GM21786 (cell line): Measurements from ENCODE around the gene CREB3L1.

ENCODE experiments used
- ATAC-seq: cut with Tn5 transposase; IDR thresholded peaks from one replicate; pipeline ENCODE4 v1.9.1; 2021; ENCODE audit not compliant: unreplicated experiment

CREB3L1 gene

DNA sequence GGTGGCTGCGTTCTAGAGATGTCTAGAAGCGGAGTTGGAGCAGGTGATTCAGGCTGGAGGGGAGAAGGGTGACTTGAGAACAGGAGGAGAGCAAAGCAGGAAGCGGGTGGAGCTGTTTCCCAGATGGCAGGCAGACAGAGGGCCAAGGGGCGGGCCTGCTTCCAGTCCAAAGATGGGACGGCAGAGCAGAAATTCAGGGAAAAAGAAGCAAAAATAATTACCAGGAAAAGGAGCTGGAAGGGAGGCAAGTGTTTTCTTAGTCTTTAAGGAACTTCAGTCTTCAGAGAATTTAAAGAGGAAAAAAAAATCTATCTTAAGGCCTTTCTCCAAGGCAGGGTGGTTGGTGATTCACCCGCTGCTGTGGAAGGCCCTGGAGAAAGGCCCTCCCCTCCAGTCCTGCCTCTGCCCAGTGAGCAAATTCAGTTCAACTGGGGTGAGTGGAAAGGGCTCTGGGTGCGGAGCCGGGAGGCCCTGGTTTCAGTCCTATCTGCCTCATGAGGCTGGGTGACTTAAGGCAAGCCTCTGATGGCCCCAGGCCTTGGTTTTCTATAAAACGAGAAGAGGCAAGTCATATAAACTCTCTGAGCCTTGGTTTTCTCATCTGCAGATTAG is 4.5 kb upstream of the CREB3L1 start:
- no peak for ATAC-seq

DNA sequence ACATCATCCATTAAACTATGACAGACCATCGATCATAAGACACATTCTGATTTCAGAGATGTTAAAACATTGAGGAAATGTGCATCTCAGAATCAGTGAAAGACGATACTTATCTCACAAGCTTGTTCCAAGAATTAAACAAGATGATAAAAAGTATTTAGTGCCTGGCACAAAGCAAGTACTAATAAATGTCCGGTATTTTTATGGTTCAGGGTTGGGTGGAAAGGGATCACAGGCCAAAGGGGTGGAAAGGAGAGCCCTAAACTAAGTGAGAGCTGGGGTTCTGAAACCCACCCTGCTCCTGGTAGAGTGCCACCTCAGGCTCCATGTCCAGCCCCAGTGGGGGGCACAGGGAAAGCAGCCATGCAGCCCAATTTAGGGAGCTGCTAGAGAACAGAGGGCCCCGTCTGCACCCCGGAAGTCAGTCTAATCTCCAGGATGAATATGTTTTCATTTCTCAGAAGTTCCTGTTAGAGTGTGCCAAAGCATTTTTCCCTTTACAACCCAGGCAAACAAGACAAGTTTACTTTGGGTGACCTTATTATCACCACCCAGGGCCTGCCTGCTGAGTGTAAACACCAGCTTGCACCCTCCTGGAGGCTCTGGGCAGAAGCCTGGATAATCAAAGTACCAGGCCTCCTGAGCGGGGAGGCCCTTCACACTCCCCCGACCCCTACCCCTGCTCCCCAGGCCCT is 3.8 kb upstream of the CREB3L1 start:
- ATAC-seq = no peak

DNA sequence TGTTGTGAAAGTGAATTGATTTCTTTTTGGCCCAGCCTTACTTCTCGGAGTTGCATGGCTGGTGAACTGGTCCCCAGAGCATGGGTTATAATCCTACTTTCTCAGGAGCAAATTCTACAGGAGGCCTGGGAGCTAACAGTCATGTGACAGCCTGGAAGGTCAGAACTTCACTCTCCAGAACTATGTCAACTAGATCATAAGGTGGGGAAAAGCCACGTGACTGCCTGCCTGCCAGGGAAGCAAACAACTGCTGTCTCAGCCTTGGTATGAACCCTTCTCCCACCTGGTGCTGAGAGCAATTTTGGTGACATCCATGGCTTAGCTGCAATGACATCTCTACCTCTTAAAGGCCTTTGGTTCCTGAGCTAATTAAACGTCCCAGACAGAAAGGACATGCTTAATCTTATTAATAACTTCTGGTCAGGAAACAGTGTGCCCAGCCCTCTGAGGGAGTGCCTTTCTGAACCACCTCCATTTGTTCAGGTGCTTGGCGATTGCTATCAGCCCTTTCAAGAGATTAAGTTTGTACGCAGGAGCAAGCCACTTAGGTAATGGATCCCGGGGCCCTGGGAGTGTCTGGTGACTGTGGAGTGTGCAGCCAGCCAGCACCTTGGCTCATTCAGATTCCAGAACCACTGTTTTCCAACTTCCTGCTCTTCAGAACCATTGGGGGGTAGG is 1.4 kb upstream of the CREB3L1 start:
- no peak for ATAC-seq

DNA sequence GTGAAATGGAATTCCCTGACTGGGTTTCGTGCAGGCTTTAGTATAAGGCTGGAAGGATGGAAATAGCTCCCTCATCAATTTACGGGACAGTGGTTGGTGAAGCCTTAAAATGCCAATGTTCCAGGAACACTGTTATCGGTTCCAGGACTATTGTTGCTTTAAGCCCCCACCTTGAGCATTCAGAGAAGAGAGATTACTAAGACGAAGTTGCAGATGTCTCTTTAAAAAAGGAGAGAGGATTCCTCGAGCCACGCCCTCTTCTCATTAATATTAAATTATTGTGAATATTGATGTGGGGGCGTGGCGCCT is 195 bp upstream of the CREB3L1 start:
- no peak for ATAC-seq

DNA sequence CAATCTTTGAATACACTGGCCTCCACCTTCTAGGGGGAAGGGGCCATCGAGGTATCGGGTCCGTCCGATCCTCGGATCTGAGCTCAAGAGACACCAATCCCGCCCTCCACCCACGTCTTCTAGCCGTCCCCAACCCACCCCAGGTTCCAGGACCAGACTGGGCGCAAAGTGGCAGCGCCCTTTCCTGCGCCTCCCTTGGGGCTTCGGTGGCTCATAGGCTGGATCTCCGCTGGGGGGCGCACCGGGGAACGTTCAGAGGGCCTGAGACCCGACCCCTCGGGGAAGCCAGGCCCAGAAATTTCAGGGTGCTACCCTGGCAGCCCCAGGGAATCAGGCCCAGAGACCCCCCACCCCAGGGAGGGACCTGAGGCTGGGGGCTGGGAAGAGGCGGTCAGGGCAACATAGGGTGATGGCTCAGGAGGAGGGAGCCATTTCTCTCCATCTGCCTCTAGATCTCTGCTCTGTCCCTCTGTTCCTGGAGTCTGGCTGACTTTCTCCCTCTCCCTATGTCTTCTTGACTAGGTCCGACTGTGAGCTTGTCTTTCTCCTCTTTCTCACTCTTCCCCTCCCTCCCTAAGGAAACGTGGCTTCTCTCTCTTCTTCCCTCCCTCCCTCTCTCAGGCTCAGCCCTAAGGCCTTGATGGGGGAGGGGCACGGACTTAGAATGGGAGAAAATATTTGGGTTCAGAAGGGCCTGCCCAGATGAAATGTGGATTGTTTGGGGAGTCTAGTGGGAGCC is 1.1 kb downstream of the CREB3L1 start:
- no peak for ATAC-seq

DNA sequence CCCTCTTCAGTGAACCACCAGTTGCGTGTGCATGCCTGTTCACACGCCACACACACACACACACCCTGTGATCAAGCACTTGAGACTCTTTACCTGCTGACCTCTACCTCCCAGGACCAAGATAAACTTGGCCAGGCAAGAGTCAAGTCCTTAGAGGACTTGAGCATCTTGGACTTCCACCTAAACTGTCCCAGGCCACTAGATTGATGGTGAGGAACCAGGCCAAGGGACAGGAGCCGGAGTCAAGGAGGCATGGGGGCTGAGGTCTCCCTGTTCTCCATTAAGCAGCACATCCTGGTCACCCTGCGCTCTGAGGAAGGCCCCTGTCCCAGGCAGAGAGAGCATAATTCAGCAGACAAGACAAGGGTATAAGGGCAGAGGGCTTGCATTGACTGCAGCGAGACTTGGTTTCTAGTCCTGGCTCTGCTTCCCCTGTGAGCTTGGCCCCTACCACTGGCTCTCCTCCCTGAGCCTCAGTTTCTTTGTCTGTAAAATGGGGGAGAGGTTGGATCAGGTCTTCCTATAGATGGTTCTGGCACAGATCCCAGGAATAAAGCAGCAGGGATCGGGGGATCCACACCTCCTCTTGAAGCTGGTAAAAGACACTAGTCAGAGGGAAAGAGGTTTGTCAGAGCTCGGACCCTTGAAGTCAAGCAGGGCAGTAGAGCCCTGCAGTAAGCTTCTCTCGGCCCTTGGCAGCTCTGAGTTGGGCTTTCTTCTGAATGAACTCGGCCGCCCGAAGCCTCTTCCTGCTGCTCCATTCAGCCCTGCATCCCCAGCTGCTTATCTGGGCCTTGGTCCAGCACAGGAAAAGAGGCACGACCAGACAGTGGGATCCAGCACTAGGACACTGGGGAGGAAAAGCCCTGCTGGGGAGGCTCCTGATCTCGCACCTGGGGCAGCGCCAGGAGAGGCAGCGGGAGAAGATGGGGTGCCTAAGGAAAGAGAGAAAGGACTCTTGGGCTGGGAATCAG is 2.0 kb downstream of the CREB3L1 start:
- no peak for ATAC-seq

DNA sequence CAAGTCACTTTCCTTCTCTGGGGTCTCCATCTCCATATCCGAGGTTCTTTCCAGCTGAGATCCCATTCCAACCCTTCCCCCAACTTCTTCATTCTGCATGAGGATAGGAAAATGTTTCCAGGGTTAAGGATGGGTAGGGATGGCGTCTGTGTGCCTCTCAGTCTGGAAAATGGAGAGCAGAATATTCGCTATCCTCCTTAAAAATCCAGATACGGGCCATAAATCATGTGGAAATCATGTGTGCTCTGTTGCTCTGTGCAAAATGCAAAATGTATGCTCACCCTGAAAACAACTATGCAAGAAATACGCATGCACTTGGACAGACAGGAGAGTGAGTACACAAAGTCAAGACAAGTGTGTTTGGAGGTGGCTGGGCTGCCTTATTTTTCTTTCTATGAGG is 3.2 kb downstream of the CREB3L1 start:
- ATAC-seq = no peak

DNA sequence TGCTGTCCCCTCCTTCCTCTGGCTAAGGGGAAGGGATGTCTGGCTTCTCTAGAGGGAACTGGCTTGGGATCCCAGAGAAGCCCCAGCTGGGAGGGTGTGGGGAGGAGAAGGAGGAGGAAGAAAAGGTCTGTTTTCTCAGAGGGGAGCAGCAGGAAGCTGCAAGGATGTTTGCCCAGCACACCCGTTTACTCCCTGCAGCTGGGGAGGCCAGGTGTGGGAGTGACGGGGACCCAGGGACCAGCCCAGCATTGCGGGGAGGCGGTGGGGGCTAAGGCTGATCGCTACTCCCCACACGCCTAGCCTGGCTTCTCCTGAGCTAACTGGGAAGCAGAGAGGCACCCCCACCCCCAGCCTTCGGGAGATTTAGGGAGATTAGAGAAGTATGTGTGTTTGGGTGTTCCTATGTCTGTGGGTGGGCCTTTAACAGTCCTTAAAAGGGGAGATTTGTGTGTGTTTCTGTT is 3.9 kb downstream of the CREB3L1 start:
- no peak for ATAC-seq

DNA sequence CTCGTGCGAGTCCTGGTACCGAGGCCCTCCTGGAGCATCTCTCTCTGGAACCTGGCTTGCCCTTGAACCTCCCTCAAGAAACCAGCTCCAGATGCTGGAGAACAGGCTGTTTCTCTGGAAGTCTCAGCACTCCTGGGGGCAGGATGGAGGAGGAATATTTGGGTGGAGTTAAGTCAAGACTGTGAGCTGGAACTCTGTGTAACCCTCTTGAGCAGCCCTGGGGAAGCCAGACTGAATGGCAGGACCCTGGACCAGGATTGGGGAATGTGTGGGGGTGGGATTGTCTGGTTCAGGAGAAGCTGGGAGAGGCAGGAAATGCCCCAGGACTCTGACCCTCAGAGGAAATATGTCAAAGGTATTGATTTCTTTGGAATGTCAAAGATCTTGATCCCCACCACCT is 7.7 kb downstream of the CREB3L1 start:
- ATAC-seq = no peak

DNA sequence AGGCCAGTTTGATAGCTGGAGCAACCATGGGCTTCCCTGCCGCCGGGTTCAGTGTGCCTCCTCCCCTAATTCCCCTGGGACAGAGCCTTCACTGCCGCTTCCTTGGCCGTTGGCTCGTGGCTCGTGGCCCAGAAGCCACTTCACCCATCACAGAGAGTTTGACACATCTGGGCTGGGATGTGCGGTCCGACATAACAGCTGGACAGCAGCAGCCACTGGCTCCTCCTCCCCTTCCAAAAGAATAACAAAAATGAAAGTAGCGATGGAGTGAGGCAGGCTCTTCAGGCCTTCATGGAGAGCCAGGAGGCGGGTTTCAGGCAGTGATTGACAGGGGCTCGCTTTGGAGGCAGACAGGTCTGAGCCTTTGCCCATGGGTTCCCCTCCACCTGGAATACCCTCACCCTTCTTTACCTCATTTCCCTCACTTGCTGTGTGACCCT is 8.2 kb downstream of the CREB3L1 start:
- no peak for ATAC-seq

DNA sequence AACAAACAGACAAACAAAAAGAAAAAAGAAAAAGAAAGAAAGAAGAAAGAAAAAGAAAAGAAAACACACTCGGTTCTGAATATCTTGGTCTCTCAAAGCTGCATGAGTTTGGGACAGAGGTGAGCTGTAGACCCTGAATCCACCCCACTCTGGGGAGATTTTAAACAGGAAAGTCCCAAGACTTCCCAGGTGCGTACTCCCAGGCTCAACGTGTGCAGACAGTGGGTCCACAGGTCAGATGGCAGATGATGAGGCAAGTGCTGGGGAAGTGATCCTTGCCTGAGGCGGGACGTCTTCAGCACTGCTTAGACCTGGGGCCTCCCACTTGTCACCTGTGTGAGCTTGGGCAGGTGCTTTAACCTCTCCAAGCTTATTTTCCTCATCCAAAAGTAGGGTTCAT is 9.3 kb downstream of the CREB3L1 start:
- no peak for ATAC-seq

DNA sequence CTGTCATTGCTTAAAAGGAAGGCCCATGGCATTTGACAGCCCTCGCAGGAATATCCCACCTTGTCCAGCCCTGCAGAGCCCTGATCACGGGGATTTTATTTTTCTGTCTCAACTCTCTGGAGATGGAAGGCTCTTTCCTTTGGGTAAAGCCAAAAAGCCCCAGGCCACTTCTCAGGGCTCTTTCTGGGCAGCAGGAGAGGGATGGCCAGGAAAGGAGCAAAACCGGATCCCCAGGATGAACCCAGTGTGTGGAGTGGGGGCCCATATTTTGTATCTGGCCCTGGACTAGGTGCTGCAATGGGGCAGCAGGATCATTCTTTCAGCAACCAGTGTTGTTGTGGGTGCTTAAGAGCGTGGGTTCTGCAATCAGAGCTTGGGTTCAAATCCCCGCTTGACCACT is 11.0 kb downstream of the CREB3L1 start:
- ATAC-seq = no peak

DNA sequence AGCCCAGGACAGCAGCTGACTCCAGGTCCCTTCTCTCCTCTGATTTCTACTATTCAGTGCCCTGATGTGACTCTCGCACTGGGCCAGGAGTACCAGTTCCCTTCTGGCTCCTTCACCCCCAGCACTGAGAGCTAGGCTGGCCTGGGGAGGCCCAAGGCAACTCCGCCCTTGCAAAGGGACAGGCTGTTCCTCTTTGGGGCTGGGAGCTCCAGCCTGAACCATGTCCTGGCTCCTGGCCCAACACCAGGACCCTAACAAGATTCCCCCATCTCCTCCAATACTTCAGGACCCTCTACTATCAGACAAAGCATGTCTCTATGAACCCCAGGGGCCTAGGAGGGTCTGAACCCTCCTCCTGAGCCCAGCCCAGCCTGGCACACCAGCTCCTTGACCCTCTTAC is 12.5 kb downstream of the CREB3L1 start:
- no peak for ATAC-seq

DNA sequence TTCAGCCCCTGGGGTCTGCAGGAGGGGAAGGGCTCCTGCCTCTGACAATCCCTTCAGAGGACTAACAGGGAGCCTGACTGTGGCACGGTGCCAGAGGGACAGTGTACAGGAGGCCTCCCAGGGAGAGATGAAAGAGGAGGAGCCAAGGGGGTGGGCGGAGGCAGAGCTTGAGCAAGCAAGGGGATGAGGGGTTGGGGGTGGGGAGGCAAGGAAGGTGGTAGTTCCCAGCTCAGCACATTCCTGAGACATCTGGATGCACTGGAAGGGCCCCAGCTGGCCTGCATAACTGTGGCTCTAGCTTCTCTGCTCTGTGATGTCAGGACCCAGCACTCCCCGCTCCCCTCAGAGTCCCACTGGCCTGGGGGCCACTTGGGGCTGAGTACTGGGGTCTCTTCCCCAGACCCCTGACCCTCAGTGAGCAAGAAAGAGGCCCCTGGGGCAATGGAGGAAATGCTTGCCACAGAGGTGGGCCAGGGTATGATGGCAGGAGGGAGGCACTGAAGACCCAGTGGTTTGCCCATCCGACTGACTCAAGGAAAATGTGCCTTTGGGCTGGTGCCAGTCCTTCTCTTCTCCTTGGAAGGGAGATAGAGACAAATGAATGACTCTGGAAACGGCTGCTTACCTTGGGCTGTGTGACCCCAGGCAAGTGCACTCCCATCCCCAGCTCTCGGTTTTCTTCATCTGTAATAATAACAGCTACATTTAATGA is 13.3 kb downstream of the CREB3L1 start:
- ATAC-seq = no peak

DNA sequence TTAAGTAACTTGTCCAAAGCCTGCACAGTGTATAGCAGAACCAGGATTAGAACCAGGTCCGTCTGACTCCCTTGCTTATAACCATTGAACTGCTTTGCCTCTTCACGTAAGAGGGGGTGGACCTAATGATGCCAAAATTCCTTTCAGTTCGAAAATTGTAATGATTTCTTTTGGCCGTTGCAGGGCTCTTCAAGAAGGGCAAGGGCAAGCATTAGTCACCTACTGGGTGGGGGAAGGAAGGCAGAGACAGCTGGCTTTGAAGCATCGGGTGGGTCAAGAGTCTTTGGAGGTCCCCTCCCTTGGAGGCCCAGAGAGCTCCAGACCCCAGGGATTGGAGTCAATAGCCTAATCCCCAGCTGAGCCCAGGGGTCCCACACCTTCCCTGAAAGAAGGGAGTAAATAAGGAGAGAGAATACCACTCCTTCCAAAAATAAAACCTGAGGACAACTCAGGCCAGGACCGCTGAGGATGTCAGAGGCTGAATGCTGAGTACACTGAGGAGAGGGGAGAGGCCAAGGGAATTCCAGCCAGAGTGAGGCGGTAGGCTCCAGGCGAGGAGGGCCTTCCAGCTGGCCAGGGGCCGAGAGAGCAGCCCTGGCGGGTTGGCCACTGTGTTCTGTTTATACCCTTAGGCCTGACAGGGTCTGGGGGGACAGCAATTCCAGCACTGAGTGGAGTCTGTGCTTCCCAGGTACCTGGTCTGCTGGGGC is 14.1 kb downstream of the CREB3L1 start:
- ATAC-seq = no peak

DNA sequence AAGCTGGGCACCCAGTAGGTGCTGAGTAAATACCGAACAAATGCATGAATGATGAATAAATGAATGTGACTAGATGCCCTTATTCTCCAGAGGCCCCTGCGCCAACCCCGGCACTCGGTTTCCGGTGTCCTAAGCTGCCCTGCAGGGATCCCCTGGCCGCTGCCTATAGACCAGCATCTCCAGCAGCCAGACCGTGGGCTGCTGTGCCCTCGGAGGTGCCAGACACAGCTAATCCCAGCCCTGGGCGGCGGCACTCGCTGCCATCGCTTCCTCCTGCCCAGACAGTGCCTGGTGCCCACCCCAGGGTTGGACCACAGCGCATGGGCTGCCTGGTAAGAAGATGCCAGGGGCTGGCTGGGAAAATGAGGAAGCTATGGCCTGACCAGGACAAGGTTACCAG is 15.6 kb downstream of the CREB3L1 start:
- no peak for ATAC-seq

DNA sequence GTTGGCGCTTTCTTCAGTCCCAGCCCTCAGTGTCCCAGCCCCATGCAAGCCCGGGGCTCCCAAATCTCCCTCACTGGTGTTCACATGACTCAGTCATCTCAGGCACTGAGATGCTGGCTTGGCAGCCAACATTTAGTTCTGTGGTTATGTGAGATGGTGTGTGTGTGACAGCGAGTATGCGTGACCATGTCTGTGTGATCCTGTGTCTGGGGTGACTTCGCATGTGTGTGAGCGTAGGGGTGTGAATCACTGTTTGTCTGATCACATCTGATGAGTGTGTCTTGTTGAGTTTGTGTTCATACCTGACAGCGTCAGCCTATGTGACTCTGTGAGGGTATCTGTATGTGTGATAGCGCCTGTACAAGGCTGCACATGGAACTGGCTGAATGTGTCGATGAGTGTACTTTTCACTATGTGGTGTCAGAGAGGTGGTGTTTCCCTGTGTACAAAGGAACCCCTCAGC is 16.2 kb downstream of the CREB3L1 start:
- no peak for ATAC-seq

DNA sequence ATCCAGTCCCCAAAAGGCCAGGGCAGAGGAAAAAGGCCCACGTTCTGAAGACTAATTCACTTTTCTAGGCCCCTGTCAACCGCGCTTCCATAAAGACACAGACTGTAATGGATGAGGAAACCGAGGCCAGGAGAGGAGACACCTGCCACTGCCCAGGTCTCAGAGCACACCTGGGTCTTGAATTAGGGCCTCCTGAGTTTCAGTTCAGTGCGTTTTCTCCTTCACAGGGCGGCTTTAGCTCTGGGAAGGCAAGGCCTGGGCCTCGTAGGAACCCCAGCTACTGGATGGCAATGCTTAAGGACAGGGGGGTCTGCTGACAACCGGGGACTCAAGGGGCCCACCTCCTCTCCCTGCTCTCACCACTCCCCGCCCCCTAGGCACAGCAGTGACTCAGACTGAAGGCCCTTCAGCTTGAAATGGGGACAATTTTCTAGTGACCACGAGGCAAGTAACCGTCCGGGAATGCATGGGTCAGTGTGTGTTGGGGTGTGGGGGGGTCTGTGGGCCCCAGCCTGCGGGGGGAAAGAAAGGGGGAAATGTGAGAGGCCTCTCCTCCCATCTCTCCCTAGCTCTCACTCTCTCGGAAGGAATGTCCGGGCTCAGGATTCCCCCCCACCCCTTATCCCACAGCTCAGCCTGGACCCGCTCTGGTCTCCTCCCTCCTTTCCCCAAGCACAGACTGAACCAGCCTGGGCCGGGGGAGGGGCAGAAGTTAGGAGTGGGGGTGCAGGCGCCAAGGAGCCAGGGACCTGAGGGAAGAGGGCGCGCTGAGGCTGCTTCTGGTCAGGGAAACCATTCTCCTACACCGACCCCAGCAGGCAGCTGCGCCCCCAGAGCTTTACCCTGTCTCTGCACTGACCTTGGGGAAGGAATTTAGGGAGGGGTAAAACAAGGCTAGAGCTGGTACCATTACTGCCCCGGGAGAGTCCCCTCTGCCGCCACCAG is 17.2 kb downstream of the CREB3L1 start:
- ATAC-seq = no peak
